HCT116 (cell line): ENCODE measurements around the gene DCTD. TPM values are rescaled to one million over a fixed set of nuclear protein-coding genes. Genes with fewer than 3 reads are reported as not detected.

ENCODE experiments used
- ATAC-seq: fragments of 200-7000 bp; cut with Tn5 transposase; 2 replicates; pipeline ENCODE4 v1.9.1; 2020; ENCODE audit warnings: mild to moderate bottlenecking, moderate library complexity
- BruUV-seq: library from RNA; stranded (reverse); fragments of 400-500 nt; replicated peaks from 2 replicates; lab custom pipeline; 2021; lab: Mats Ljungman, UMichigan
- CTCF ChIA-PET: fragments of 300-600 bp; sonication (Branson Sonifier 250); formaldehyde crosslinking; loops from one replicate; lab custom pipeline; 2021; ENCODE audit warnings: antibody characterized with exemption; lab: Charles Lee
- POLR2A ChIA-PET: fragments of 300-600, 350-600 bp; sonication (Branson Sonifier 250); formaldehyde crosslinking; loops from one replicate; lab custom pipeline; 2021; ENCODE audit warnings: antibody characterized with exemption; lab: Charles Lee
- RAD21 ChIA-PET, 2 experiments: fragments of 300-600 bp; sonication (Branson Sonifier 250); formaldehyde crosslinking; loops; one replicate each; lab custom pipeline; 2023; ENCODE audit warnings: low total read pairs in 2 of 2; ENCODE audit not compliant: uncharacterized antibody in 2 of 2, unreplicated experiment in 2 of 2, low non-redundant PET in 1 of 2; lab: Charles Lee
- DNase-seq: peaks from one replicate; pipeline ENCODE4 v3.0.0-alpha.2; 2010; ENCODE audit warnings: low read depth, low spot score
- H2AFZ ChIP-seq: fragments of 200-600 bp; shearing (Covaris generic), sonication (generic); 2 replicates; pipeline ENCODE4 v1.6.1; 2017; ENCODE audit warnings: low read depth, mixed run types, mixed read lengths, antibody characterized with exemption, low read length; ENCODE audit not compliant: poor library complexity, severe bottlenecking
- H3K27ac ChIP-seq: 2 replicates; pipeline ENCODE4 v1.5.1; 2012; ENCODE audit warnings: low read depth, low read length
- H3K27me3 ChIP-seq: fragments of 200-600 bp; sonication (generic); 2 replicates; pipeline ENCODE4 v1.6.1; 2016; ENCODE audit warnings: mixed run types, low read length, mixed read lengths; ENCODE audit not compliant: insufficient read depth
- H3K36me3 ChIP-seq, 2 experiments: fragments of 200-500 bp in 1 of 2; fragments of 200-600 bp in 1 of 2; sonication (Bioruptor generic) in 1 of 2; sonication (generic) in 1 of 2; 2 replicates each; pipeline versions ENCODE4 v1.5.1 to v1.6.1; 2014 to 2016; ENCODE audit warnings: low read length in 2 of 2, inconsistent platforms in 1 of 2, mixed read lengths in 1 of 2, mixed run types in 1 of 2; ENCODE audit not compliant: insufficient read depth in 2 of 2, control insufficient read depth in 1 of 2
- H3K4me1 ChIP-seq, 2 experiments: fragments of 200-600 bp in 1 of 2; sonication (generic) in 1 of 2; 2 replicates each; pipeline versions ENCODE4 v1.5.1 to v1.6.1; 2012 to 2017; ENCODE audit warnings: low read length in 2 of 2, inconsistent platforms in 1 of 2, mild to moderate bottlenecking in 1 of 2, mixed read lengths in 1 of 2, mixed run types in 1 of 2, moderate library complexity in 1 of 2; ENCODE audit not compliant: insufficient read depth in 2 of 2, control insufficient read depth in 1 of 2
- H3K4me2 ChIP-seq: fragments of 200-600 bp; sonication (generic); 2 replicates; pipeline ENCODE4 v1.6.1; 2017; ENCODE audit warnings: mixed run types, low read length, mixed read lengths
- H3K4me3 ChIP-seq, 2 experiments: fragments of 200-600 bp in 1 of 2; sonication (generic) in 1 of 2; replicated peaks in 1 of 2; 2 replicates each; pipeline ENCODE4 v1.5.1; 2011 to 2016; ENCODE audit warnings: low read length in 2 of 2, control low read depth in 1 of 2, low read depth in 1 of 2, mild to moderate bottlenecking in 1 of 2, mixed read lengths in 1 of 2, mixed run types in 1 of 2
- H3K79me2 ChIP-seq: fragments of 200-600 bp; sonication (generic); 2 replicates; pipeline ENCODE4 v1.6.1; 2017; ENCODE audit warnings: mild to moderate bottlenecking, mixed run types, low read length, moderate library complexity, mixed read lengths; ENCODE audit not compliant: insufficient read depth
- H3K9ac ChIP-seq: fragments of 200-600 bp; sonication (generic); 2 replicates; pipeline ENCODE4 v1.6.1; 2016; ENCODE audit warnings: low read length, mixed read lengths
- H3K9me2 ChIP-seq: fragments of 200-600 bp; sonication (generic), shearing (Covaris generic); 2 replicates; pipeline ENCODE4 v1.6.1; 2017; ENCODE audit warnings: mixed run types, mild to moderate bottlenecking, moderate library complexity; ENCODE audit not compliant: insufficient read depth
- H3K9me3 ChIP-seq, 2 experiments: fragments of 200-500 bp in 1 of 2; fragments of 200-600 bp in 1 of 2; sonication (Bioruptor generic) in 1 of 2; sonication (generic) in 1 of 2; 2 replicates each; pipeline ENCODE4 v1.6.1; 2014 to 2017; ENCODE audit warnings: low read length in 2 of 2, mixed read lengths in 2 of 2, inconsistent platforms in 1 of 2, low read depth in 1 of 2, mild to moderate bottlenecking in 1 of 2, mixed run types in 1 of 2, moderate library complexity in 1 of 2; ENCODE audit not compliant: control insufficient read depth in 1 of 2, insufficient read depth in 1 of 2
- H4K20me1 ChIP-seq: fragments of 200-600 bp; sonication (generic), shearing (Covaris generic); 2 replicates; pipeline ENCODE4 v1.6.1; 2017; ENCODE audit warnings: mixed run types, mild to moderate bottlenecking, moderate library complexity; ENCODE audit not compliant: insufficient read depth
- CEBPB ChIP-seq: IDR thresholded peaks from 2 replicates; pipeline ENCODE4 v1.6.1; 2012; ENCODE audit warnings: low read depth
- CTCF ChIP-seq, 3 experiments: fragments of 200-600 bp in 1 of 3; sonication (generic) in 1 of 3; IDR thresholded peaks in 2 of 3; conservative IDR thresholded peaks in 1 of 3; 2 replicates each; pipeline ENCODE4 v1.5.1; 2012 to 2017; ENCODE audit warnings: low read depth in 2 of 3, low read length in 2 of 3, antibody characterized with exemption in 1 of 3, borderline replicate concordance in 1 of 3, control low read depth in 1 of 3, mild to moderate bottlenecking in 1 of 3, mixed read lengths in 1 of 3, mixed run types in 1 of 3, moderate library complexity in 1 of 3; ENCODE audit not compliant: insufficient read depth in 1 of 3
- SRF ChIP-seq: IDR thresholded peaks from 2 replicates; pipeline ENCODE4 v1.6.1; 2012; ENCODE audit warnings: low read depth
- intact Hi-C: fragments of 100-400 bp; cut with micrococcal nuclease; formaldehyde crosslinking; loops from 2 replicates; pipeline ENCODE4 v1.10.0; 2022
- total RNA-seq: library from RNA; stranded (reverse); gene quantifications from one replicate; pipeline ENCODE4 v1.2.1, GENCODE V29; 2021; ENCODE audit not compliant: unreplicated experiment
- TF ChIP-seq, protein P1 (sequence below): IDR thresholded peaks from 2 replicates; pipeline ENCODE4 v1.6.1; 2012
- TF ChIP-seq, protein P2 (sequence below): IDR thresholded peaks from 2 replicates; pipeline ENCODE4 v1.6.1; 2011; ENCODE audit warnings: mild to moderate bottlenecking, low read length, moderate library complexity; ENCODE audit not compliant: insufficient replicate concordance; ENCODE audit errors: extremely low read depth

DCTD gene
- total RNA-seq, 1 experiment from 2014 or later = 96.3 TPM

- ChIA-PET RAD21 (no interaction called here), CTCF (no interaction called here), POLR2A (no interaction called here)
- no peaks in the 10 kb centered on the region for H3K36me3 ChIP-seq
- no TSS peak for BruUV-seq
- no peak overlapping the region for H2AFZ ChIP-seq
- TF ChIP-seq CTCF (IDR thresholded peaks at IDR 0.05 in 2 of 3, conservative IDR thresholded peaks at IDR 0.05 in 1 of 3; ENCODE audit: borderline replicate concordance in 1 of 3, insufficient read depth in 1 of 3, low read depth in 2 of 3, low read length in 2 of 3) (peak in 2 of 3 experiments; percentile 15 to 19; a peak in 2 of 6 replicates), SRF (no peak), CEBPB (no peak)
- TF ChIP-seq, protein P1, sequence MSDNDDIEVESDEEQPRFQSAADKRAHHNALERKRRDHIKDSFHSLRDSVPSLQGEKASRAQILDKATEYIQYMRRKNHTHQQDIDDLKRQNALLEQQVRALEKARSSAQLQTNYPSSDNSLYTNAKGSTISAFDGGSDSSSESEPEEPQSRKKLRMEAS = no peak
- TF ChIP-seq, protein P2, sequence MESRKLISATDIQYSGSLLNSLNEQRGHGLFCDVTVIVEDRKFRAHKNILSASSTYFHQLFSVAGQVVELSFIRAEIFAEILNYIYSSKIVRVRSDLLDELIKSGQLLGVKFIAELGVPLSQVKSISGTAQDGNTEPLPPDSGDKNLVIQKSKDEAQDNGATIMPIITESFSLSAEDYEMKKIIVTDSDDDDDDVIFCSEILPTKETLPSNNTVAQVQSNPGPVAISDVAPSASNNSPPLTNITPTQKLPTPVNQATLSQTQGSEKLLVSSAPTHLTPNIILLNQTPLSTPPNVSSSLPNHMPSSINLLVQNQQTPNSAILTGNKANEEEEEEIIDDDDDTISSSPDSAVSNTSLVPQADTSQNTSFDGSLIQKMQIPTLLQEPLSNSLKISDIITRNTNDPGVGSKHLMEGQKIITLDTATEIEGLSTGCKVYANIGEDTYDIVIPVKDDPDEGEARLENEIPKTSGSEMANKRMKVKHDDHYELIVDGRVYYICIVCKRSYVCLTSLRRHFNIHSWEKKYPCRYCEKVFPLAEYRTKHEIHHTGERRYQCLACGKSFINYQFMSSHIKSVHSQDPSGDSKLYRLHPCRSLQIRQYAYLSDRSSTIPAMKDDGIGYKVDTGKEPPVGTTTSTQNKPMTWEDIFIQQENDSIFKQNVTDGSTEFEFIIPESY = no peak
- ATAC-seq (0 out of 2 replicates have a peak, but pooled peaks have one; percentile 41), DNase-seq (no peak)
- peaks cover 0 to 7% of the 10 kb centered on the region in 2 experiments; a peak in 1 of 4 replicates for H3K4me1 ChIP-seq
- intact Hi-C loops = no loop called here
- H3K9me2 ChIP-seq = no peaks in the 10 kb centered on the region
- H4K20me1 ChIP-seq = no peaks in the 10 kb centered on the region
- H3K4me2 ChIP-seq = no peak overlapping the region
- H3K4me3 ChIP-seq = no peak overlapping the region
- H3K79me2 ChIP-seq = no peaks in the 10 kb centered on the region
- no peak overlapping the region for H3K9ac ChIP-seq
- H3K27ac ChIP-seq = no peak overlapping the region
- H3K9me3 ChIP-seq = no peaks in the 10 kb centered on the region
- H3K27me3 ChIP-seq = no peaks in the 10 kb centered on the region
These were observed 54.9 kb downstream of the DCTD start for GRCh38 chr4:182862141-182862875.
